ENCODE results near the gene NCOA1. TPM values are rescaled to one million over a fixed set of nuclear protein-coding genes. Genes with fewer than 3 reads are reported as not detected.

Gene NCOA1
- total RNA-seq, result 12.7 and 15.5 TPM in 2 replicates

DNA sequence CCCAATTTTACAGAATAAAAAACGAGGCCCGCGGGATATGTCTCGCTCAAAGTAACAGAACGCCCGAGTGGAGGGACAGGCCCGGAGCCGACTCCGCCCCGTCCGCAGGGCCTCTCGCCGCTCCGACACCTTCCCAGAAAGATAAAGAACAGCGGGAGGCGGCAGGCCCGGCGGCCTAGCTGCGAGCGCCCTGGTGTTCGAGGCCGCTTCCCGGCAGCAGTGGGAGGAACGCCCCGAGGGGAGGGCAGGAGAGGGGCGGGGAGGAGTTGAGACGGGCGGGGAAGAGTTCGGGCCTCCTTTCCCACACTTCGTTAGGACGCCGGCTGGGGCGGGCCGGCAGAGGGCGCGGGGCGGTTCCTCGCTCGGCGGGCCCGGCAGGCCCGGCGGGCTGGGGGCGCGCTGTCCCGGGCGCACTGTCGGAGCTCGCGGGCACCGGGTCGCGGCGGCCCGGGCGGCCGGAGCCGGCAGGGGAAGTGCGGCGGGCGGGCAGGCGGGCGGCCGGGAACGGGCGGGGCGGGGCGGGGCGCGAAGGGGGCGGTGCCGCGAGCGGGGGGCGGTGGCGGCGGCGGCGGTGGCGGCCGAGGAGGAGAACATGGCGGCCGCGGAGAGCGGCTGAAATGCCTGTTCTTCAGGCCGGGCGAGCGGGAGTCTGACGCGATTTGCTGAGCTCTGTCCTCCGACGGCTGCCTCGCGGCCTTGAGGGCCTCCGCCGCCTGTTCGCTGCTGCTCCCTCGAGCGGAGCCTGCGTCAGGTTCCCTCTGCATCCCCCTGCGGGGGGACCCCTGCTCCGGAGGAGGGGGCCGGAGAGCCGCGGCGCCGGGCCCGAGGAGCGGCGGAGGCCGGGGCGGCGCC lies at the start of gene NCOA1:
Gene NCOA1 (plus strand): TSS at position 565 of the 852 bp plus-strand sequence. CDS start 167,424 bp downstream, outside the sequence.

DNA sequence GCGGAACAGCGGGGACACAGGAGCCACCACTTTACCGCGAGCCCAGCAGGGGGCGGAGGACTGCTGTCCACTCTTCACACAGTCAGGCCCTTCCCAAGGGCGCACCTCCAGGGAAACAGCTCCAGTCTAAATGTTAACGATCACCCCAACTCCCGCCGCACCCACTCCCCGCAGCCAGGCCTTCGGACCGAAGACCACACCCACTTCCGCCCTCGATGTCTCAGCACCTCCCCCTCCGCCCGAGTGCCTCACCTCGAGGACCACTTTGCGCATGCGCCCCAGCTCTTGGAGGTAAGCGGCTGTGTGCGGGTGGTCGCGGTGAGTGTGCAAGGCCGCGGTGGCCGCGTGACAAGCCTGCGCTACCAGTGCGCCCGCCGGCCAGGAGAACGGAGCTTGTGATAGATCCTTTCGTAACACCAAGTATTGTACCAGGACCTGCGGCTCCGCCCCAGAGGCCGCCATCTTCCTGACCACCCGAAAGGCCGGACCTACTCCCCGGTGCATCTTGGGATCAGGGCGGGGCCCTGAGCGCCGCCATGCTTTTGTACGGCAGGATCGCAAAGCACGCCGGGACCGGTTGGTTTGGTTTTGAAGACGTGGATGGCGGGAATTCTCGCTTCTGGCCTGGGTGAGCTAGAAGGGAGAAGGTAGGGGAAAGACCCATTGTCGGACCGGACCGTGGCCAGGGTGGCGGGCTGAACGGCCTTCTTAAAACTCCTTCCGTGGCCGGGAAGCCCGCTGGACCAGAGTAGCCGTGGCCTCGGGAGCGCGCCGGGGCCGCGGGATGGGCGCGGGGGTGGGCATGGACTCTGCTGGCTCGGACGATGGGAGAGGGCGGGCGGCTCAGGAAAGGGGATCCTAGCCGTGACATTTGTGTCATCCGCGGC lies 302.1 kb downstream of the NCOA1 start, which contains the start of the genes CENPO and PTRHD1:
Gene CENPO (plus strand): TSS at position 552 of the 887 bp plus-strand sequence. CDS start 495 bp downstream, outside the sequence.
Gene PTRHD1 (minus strand): TSS at position 518 of the 887 bp plus-strand sequence. CDS start 14 bp downstream, at position 504.

Other genes with a start within 250 kb of the NCOA1 start
- gene ITSN2, start 130.7 kb upstream of the NCOA1 start, total RNA-seq, result 27.2 and 33.0 TPM in 2 replicates